ENCODE measurements around the gene CXXC1.

DNA sequence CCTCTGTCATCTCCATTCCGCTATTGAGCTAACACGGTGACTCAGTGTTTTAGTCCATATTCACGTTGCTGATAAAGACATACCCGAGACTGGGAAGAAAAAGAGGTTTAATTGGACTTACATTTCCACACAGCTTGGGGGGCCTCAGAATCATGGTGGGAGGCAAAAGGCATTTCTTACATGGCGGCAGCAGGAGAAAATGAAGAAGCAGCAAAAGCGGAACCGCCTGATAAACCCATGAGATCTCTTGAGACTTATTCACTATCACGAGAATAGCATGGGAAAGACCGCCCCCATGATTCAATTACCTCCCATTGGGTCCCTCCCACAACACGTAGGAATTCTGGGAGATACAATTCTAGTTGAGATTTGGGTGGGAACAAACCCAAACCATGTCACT lies 22.6 kb upstream of the CXXC1 start:
- TF ChIP-seq, protein P1, sequence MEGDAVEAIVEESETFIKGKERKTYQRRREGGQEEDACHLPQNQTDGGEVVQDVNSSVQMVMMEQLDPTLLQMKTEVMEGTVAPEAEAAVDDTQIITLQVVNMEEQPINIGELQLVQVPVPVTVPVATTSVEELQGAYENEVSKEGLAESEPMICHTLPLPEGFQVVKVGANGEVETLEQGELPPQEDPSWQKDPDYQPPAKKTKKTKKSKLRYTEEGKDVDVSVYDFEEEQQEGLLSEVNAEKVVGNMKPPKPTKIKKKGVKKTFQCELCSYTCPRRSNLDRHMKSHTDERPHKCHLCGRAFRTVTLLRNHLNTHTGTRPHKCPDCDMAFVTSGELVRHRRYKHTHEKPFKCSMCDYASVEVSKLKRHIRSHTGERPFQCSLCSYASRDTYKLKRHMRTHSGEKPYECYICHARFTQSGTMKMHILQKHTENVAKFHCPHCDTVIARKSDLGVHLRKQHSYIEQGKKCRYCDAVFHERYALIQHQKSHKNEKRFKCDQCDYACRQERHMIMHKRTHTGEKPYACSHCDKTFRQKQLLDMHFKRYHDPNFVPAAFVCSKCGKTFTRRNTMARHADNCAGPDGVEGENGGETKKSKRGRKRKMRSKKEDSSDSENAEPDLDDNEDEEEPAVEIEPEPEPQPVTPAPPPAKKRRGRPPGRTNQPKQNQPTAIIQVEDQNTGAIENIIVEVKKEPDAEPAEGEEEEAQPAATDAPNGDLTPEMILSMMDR (optimal IDR thresholded peaks at IDR 0.05 in 1 of 3, IDR thresholded peaks at IDR 0.05 in 1 of 3, conservative IDR thresholded peaks at IDR 0.05 in 1 of 3; ENCODE audit: extremely low read depth in 1 of 3, insufficient read depth in 2 of 3, low read length in 3 of 3) = no peak
- no peak for TF ChIP-seq EZH2 (IDR thresholded peaks at IDR 0.05; ENCODE audit: low read length)

All from keratinocyte (primary cell).